HFF-Myc (cell line): ENCODE measurements around the gene CATSPERZ.
A peak's percentile ranks its signal among the peaks of the same experiment; 100 is the strongest.

ENCODE experiments used
- DNase-seq: peaks from one replicate; pipeline ENCODE4 v3.0.0-alpha.2; 2011; ENCODE audit warnings: low read depth; ENCODE audit errors: extremely low read depth
- H3K4me3 ChIP-seq: replicated peaks from 2 replicates; pipeline ENCODE4 v1.5.1; 2011; ENCODE audit warnings: low read depth, mild to moderate bottlenecking, control low read depth, low read length
- CTCF ChIP-seq: IDR thresholded peaks from 2 replicates; pipeline ENCODE4 v1.5.1; 2012; ENCODE audit warnings: mild to moderate bottlenecking, low read depth, low read length, control low read depth; ENCODE audit errors: missing control alignments

The CATSPERZ gene

GRCh38 chr11:64281957-64282770 lies 18.0 kb upstream of the CATSPERZ start:
- DNase-seq = no peak
- TF ChIP-seq CTCF = no peak
- no peak overlapping the region for H3K4me3 ChIP-seq

GRCh38 chr11:64283092-64283491 lies 17.1 kb upstream of the CATSPERZ start:
- H3K4me3 ChIP-seq = no peak overlapping the region
- no peak for DNase-seq
- TF ChIP-seq CTCF = no peak

- no peak for DNase-seq
- TF ChIP-seq CTCF = no peak
- H3K4me3 ChIP-seq = peak within 1 kb of the TSS; percentile 70
These were observed 15.9 kb upstream of the CATSPERZ start, which contains the start of gene BAD for GRCh38 chr11:64284048-64284961. Gene BAD, minus strand, starts transcription at chr11:64284665. Its CDS starts 297 bp downstream, at chr11:64284368.

- DNase-seq = no peak
- H3K4me3 ChIP-seq = peak within 1 kb of the TSS; percentile 70
- no peak for TF ChIP-seq CTCF
These were observed 14.9 kb upstream of the CATSPERZ start, which contains the start of gene GPR137 for GRCh38 chr11:64284962-64285884. Gene GPR137, plus strand, starts transcription at chr11:64285848. Its CDS starts 677 bp downstream, at chr11:64286525.

GRCh38 chr11:64285885-64286800 lies 14.0 kb upstream of the CATSPERZ start:
- H3K4me3 ChIP-seq = peak overlapping the region; percentile 70
- DNase-seq = no peak
- TF ChIP-seq CTCF = peak; percentile 9
